AG04449 (cell line): ENCODE results near the gene ERCC4.

Source experiments
- CTCF ChIA-PET: fragments of 350-600 bp; formaldehyde crosslinking; extraction: SDS; loops from one replicate; lab custom pipeline; 2021; ENCODE audit warnings: antibody characterized with exemption; lab: Yijun Ruan, JAX
- POLR2A ChIA-PET: fragments of 400-600, 350-600 bp; formaldehyde crosslinking; extraction: SDS; loops from one replicate; lab custom pipeline; 2020; ENCODE audit warnings: antibody characterized with exemption, inconsistent platforms; lab: Yijun Ruan, JAX
- DNase-seq: peaks from one replicate; pipeline ENCODE4 v3.0.0-alpha.2; 2010; ENCODE audit warnings: low read depth, low spot score
- H3K4me3 ChIP-seq: 2 replicates; pipeline ENCODE4 v1.5.1; 2011; ENCODE audit warnings: low read depth, mild to moderate bottlenecking, control low read depth, low read length
- TF ChIP-seq, protein P1 (sequence below): IDR thresholded peaks from one replicate; pipeline ENCODE4 v1.5.1; 2011; ENCODE audit warnings: mild to moderate bottlenecking, moderate library complexity, low read length, control low read depth, inconsistent platforms; ENCODE audit not compliant: insufficient read depth; ENCODE audit errors: missing control alignments

Gene ERCC4

DNA sequence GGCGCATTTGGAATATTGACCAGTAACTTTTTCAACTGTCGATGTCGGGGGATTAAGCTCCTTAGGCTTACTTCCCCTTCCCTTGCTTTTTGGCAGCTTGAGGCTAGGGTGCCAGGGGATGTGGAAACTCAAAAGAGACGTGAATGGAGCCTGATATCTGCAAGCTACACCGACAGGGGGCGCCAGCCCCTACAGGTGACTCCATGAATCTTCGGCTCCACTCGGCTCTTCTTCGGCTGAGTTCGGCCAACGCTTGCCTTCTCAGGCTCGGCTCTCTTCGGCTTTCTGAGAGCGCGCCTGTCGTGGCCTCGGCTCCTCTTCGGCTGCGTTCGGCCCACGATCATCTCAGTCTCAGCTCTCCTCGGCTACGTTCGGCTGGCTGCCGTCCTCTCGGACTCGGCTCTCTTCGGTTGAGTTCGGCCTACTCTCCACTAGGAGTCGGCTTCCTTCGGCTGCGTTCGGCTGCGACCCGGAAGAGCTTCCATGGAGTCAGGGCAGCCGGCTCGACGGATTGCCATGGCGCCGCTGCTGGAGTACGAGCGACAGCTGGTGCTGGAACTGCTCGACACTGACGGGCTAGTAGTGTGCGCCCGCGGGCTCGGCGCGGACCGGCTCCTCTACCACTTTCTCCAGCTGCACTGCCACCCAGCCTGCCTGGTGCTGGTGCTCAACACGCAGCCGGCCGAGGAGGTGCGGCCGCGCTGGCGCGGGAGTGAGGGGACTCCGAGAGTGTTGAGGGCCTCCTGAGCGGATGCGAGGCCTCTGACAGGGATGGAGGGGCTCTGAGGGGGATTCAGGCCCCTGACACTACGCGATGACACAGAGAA lies at the start of gene ERCC4:
TSS of gene ERCC4 (plus strand) at position 472 of the 827 bp plus-strand sequence. CDS start at position 484, 12 bp downstream.
- CTCF ChIA-PET: interaction anchor here (0.6 to 5.3 kb wide), 60 partner anchors 10 to 722 kb away, joined by 3 to 72 read pairs (median 5); no protein-coding TSS in a partner anchor
- POLR2A ChIA-PET: interaction anchor here (0.7 kb wide), 1 partner anchor 10 kb away, joined by 6 read pairs; no protein-coding TSS in a partner anchor

DNA sequence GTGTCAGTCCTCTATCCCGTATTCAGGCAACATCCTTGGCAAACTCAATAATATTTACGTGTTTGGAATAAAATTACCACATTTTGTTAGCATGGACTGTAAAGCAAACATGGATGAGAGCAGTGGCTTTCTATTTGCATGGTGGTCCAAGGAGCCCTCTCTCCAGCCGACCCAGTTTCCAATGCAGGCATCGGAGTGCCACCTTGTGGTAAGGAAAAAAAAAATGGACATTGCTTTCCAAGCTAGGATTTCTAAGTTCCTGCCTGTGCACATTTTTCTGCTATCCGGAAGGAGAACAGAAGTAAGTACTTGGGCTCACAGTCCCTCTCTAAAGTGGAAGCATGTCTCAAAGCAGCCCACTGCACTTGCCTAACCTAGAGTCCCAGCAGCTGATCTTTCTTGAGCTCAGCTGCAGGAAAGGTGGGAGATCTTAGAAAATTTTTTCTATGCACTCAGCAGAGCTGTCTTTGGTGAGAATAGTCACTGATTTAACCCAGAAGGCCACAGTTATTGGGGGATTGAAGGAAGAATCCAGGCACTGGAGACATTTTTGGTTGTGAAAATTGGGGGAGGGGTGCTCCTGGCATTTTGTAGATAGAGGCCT lies 46.0 kb upstream of the ERCC4 start:
- CTCF ChIA-PET: interaction anchor here (1.3 to 2.0 kb wide), 4 partner anchors 9 to 12 kb away, joined by 3 to 18 read pairs (median 4); no protein-coding TSS in a partner anchor
- DNase-seq: no peak
- TF ChIP-seq, protein P1, sequence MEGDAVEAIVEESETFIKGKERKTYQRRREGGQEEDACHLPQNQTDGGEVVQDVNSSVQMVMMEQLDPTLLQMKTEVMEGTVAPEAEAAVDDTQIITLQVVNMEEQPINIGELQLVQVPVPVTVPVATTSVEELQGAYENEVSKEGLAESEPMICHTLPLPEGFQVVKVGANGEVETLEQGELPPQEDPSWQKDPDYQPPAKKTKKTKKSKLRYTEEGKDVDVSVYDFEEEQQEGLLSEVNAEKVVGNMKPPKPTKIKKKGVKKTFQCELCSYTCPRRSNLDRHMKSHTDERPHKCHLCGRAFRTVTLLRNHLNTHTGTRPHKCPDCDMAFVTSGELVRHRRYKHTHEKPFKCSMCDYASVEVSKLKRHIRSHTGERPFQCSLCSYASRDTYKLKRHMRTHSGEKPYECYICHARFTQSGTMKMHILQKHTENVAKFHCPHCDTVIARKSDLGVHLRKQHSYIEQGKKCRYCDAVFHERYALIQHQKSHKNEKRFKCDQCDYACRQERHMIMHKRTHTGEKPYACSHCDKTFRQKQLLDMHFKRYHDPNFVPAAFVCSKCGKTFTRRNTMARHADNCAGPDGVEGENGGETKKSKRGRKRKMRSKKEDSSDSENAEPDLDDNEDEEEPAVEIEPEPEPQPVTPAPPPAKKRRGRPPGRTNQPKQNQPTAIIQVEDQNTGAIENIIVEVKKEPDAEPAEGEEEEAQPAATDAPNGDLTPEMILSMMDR: peak; percentile 4
- no peak overlapping the region for H3K4me3 ChIP-seq
- POLR2A ChIA-PET: no interaction called here

More for the DNA sequence above, at the start of gene ERCC4:
- H3K4me3 ChIP-seq: peak within 1 kb of the TSS; percentile 99
- TF ChIP-seq, protein P1: peak; percentile 87
- DNase-seq: peak; percentile 94

DNA sequence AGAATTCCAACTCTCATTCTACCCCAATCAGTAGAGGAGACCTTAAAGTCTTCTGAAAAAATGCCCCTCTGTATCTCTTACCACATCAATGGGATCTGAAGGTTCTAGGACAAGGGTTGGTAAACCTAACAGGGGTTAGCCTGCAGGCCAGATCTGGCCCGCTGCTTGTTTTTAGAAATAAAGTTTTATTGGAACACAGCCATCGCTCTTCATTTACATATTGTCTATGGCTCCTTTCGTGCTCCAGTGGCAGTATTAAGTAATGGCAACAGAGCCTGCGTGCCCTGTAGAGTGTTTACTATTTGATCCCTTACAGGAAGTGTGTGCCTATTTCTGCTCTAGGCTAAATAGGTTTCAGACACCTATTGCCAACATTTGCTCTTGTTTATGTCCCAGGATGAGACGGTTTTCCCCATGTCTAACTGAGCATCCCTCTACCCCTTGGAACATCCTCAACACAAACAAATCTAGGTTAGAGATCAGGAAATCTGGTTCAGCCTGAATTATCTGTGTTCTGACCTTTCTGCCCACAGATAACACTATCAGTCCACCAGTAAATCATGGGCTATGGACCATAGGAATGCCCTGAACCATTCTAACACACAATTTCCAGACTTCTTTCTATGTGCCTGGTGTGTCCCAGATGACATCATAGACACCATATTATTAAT lies 44.2 kb upstream of the ERCC4 start:
- ChIA-PET CTCF (no interaction called here), POLR2A (no interaction called here)
- DNase-seq: no peak
- TF ChIP-seq, protein P1: no peak
- no peak overlapping the region for H3K4me3 ChIP-seq

DNA sequence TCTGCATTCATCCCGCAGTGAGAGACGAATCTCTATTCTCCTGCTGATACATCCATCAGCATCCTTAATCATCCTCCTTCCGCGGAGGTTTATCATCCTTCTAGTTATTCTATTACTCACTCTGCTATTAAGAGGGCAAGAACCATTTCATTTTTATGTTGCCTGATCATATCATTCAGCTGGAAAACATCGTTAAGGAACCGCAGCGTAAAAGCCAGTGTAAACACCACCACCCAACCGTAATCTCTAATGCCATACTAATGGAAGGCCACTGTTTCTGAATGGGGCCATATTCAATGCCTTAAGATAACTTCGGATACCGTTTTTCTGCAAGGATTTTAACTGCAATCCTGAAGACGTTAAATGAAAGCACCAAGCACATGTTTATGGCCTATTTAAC lies 36.7 kb upstream of the ERCC4 start:
- no peak overlapping the region for H3K4me3 ChIP-seq
- POLR2A ChIA-PET: no interaction called here
- CTCF ChIA-PET: interaction anchor here (1.1 to 1.4 kb wide), 2 partner anchors 9 to 37 kb away, joined by 3 to 4 read pairs; partner anchors contain the start of gene ERCC4
- no peak for DNase-seq
- TF ChIP-seq, protein P1: no peak

DNA sequence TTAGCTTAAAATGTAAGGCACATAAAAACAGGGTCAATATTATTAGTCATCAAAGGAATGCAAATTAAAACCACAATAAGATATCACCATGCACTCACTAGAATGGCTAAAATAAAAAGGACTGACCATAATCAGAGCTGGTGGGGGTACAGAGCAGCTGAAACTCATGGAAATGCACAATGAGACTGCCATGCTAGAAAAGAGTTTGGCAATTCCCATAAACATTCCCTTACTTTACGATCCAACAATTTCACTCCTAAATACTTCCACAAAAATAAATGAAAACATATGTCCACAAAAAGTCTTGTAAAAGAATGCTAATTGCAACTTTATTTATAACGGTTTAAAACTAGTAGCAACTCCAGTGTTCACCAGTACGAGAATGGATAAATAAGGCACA lies 36.1 kb upstream of the ERCC4 start:
- ChIA-PET POLR2A (no interaction called here), CTCF (interaction anchor here (1.1 to 1.4 kb wide), 2 partner anchors 9 to 36 kb away, joined by 3 to 4 read pairs; partner anchors contain the start of gene ERCC4)
- no peak for DNase-seq
- H3K4me3 ChIP-seq: no peak overlapping the region
- TF ChIP-seq, protein P1: no peak
